Measurements from ENCODE around the gene ZNF831.

ZNF831 gene

DNA sequence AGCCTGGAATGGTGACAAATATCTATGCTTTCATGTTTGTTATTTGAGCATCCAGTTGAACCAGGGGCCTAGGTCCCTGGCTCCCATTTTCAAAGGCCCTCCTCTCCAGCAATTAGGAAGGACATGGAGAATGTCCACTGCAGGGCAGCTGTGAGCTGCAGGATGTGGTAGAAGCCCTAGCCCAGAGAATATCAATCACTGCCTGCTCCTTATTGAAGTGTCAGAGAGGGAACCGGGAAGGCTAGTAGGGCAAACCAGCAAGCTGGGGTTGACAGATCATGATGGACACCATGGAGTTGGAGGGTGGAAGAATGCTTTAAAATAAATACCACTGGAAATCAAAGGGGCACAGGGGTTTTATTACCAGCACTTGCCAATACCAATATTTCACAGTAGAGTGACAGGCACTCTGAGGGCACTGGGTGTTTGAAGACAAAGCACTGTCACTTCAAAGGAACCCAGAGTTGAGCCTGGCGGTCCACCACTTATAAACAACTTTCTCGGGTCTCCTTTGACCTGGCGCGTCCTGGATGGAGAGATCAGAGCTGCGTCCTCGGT, 47.7 kb downstream of the ZNF831 start:
- no peak for DNase-seq (ENCODE audit: low read depth in 4 of 4, low spot score in 1 of 4)

DNA sequence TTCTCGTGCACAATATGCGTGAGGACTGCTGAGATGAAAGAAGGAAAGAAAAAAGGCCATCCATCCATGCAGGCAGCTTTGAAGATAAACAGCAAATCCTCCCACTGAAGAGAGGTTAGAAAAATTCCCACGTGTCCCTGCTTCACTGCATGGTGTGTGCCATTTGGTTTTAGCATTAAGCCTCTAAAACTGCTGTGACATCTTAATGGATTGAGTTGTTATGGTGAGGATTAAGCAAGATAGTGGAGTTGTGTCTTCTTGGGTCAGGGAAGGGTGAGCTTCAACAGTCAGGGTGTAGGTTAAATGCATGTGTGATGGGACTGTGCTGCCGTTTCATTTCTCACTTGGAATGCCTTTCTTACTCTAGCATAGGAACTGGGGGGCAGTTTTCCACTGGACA, 50.5 kb downstream of the ZNF831 start:
- no peak for DNase-seq (ENCODE audit: low read depth in 4 of 4, low spot score in 1 of 4)

- DNase-seq (ENCODE audit: low read depth in 4 of 4, low spot score in 1 of 4): no peak
Observed at GRCh38 chr20:59214606-59215547, 51.3 kb downstream of the ZNF831 start.

DNA sequence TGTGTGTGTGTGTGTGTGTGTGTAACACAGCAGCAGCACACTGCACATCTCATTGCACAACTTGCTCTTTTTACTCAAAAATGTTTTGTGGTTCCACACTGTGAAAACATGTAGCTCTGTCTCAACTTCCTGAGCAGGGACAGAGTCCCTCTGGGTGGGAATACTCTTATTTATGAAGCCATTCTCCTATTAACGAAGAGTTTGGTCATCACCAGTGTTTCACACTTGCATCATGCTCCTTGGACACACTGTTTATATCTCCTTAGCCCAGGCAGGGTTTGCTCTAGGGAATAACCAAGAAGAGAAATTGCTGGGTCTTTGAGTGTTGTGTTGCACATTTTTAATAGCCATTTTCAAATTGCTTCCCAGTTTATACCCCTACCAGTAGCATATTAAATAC, 53.6 kb downstream of the ZNF831 start:
- DNase-seq (ENCODE audit: low read depth in 4 of 4, low spot score in 1 of 4): no peak

GRCh38 chr20:59217794-59218280, 54.2 kb downstream of the ZNF831 start:
- DNase-seq (ENCODE audit: low read depth in 4 of 4, low spot score in 1 of 4): no peak

DNA sequence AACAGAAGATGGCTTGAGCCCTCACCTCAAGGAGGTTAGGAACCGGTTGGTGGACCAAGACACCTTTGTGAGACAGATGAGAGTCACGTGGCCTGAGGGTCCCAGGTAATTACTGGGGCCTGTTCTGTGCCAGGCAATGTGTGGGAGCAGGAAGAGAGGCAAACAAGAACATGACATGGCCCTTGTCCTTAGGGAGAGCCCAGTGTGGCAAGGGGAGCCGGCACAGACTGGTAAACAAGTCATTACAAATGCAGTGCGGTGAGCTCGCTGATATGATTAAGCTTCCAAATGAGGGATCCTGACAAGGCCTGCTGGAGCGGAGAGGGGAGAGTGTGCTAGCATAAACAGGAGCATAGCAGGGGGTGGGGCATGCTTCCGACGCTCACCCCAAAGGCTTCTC, 55.6 kb downstream of the ZNF831 start:
- DNase-seq (ENCODE audit: low read depth in 4 of 4, low spot score in 1 of 4): no peak

DNA sequence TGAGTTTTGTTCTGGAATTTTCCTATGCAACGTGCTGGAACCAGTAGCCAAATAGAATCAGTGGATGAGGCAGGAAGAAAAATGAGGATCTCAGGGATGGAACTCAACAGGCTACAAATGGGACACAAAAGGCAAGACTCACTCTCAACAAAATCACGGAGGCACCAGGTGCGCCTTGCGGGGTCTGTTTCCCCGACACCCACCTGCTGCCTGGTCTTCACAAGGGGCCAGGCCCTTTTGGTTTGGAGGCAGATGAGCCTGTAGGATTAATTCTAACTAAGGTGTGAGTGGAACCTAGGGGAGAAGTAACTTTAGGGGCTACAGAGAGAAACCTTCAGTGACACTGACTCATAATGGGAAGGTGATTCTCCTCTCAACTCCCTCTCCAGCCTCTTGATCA, 56.5 kb downstream of the ZNF831 start:
- DNase-seq (ENCODE audit: low read depth in 4 of 4, low spot score in 1 of 4): no peak

DNA sequence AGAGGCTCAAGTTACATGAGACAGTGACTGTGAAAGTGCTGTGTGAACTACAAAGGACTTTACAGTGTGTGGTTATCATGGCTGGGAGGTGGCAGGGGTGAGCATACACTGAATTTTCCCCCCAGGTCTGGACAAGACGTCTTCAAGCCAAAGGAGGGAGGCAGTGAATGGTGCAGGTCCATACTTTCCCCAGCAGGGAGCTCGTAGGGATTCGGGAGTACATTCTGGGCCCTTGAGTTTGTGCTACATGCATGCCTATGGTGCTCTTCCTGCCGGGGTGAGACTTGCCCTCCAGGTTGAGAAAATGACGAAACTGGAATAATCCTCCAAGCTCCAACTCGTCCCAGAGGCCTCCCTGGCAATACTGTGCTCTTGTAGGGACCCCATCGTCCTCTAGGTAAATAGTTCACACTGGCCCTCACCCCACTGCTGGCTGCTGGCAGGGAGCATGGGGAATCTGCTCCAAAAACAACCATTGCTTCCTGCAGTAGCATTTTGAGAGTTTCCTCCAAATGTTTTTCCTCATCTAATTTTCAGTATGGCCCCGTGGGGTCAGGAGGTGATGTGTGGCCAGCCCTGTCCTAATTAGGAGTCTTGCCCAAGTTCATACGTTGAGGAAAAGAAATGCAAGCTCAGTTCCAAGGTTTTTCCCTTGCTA, 57.6 kb downstream of the ZNF831 start:
- no peak for DNase-seq (ENCODE audit: low read depth in 4 of 4, low spot score in 1 of 4)

DNA sequence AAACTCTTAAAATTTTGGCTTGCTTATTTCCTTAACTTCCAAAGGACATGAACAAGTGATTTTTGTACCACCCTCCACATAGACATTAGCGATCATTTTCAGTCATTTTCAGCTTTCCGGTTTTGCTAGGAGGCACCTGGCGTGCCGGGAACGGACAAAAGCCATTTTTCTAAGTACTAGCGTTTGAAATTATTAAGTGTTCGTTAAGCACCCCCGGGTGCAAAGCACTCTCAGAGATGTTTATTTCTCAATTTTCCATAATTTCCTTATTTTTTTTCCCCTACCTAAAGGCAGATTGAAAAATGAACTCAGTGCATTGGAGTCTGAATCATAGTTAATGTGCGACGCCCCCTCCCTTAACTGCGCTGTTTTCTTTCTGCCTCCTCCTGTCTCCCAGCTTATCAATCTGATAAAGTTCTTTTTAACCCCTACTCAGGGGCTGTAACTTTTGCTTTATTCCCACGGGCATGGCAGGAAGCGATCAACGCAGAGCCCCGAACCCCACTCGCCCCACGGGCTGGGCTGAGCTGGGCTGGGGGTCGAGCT, 58.2 kb downstream of the ZNF831 start:
- DNase-seq (ENCODE audit: low read depth in 4 of 4, low spot score in 1 of 4): no peak

DNA sequence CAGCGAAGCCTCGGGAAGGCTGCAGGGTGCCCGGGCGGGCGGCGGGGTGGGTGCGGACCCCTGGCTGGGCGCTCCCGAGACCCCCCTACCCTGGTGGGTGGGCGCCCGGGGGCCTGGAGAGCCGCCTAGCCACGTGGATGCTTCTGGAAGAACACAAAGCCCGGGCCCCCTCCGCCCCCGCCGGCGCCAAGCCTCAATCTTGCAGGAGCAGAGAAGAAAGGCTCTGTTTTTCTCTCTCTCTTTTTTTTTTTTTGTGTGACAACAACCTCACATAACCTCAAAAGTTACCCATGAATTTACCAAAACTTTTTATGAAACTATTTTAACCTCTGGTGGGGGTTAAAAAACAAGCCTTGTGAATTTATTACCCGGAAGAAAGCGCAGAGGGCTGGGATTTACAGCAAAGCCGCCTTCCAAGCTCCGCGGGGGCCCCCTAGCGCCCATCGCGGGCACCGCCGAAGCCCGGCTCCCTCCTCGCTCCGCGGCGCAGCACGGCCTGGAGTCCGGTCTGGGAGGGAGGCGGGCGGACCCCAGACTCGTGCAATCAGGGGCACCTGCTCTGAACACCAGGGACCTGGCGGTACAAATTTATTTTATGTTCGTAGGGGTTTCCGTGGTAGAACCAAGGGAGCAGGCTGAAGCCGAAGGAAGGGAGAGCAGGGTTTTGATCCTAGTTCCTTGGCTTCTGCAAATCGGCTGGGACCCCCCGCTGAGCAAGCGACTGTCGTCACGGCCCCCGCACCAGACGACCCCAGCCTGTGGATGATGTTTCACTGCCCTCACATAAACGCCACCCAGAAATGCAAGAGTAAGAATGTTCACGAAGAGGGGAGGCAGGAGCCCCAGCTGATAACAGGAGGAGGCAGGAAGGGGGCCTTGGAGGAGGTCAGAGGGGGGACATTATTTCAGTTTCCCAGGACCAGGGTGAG, 58.9 kb downstream of the ZNF831 start:
- DNase-seq (ENCODE audit: low read depth in 4 of 4, low spot score in 1 of 4): peak; percentile 60 to 78 (median 74)

- DNase-seq (ENCODE audit: low read depth in 4 of 4, low spot score in 1 of 4): no peak
Observed at GRCh38 chr20:59223182-59223601, 59.6 kb downstream of the ZNF831 start.

DNA sequence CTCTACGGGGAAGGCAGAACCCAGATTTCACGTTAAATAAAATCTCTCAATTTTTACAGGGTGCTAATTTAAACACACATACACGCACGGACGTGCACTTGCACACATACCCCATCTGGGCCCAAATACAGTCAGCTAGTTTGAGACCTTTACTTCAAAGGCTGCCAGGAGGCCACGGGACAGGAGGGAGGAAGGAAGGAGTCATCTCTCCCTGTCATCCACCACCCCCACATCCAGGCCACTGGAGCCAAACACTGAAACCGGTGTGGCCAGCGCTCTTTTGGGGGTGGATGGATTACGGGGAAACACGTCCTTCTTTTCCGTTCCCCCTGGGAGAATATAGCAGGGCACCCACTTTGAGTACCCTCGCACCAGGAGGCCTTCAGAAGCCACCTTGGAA, 60.1 kb downstream of the ZNF831 start:
- no peak for DNase-seq (ENCODE audit: low read depth in 4 of 4, low spot score in 1 of 4)

GRCh38 chr20:59224236-59224635, 60.6 kb downstream of the ZNF831 start:
- no peak for DNase-seq (ENCODE audit: low read depth in 4 of 4, low spot score in 1 of 4)

GRCh38 chr20:59230385-59230784, 66.8 kb downstream of the ZNF831 start:
- no peak for DNase-seq (ENCODE audit: low read depth in 4 of 4, low spot score in 1 of 4)

DNA sequence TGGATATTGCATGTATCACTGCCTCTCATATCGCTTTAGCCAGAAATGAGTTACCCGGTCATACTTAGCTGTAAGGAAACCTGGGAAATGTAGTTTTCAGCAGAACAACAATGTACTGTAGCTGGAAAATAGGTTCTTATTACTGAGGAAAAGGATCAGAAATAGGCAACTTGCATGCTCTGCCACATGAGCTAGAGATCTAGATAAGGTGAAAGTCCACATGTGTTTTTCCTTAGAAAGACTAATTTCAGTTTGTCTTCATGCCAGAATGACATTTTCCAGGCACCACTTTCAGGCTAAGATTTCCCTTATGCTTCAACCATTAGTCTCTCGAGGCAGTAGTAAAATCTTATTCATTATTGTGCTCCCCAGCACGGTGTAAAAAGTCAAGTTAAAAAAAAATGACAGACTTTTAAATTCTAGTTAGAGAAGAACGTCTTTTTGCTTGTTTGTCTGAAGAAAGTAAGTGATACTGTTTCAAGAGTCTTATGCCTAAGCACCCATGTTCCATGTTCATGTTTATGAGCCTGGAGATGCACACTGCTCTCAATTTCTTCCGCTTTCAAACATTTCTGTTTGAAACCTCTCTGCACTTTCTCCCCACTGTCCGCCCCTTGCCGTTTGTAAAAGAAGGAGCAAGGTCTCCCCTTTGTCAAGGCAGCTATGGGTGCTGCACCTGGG, 67.6 kb downstream of the ZNF831 start:
- DNase-seq (ENCODE audit: low read depth in 4 of 4, low spot score in 1 of 4): no peak

DNA sequence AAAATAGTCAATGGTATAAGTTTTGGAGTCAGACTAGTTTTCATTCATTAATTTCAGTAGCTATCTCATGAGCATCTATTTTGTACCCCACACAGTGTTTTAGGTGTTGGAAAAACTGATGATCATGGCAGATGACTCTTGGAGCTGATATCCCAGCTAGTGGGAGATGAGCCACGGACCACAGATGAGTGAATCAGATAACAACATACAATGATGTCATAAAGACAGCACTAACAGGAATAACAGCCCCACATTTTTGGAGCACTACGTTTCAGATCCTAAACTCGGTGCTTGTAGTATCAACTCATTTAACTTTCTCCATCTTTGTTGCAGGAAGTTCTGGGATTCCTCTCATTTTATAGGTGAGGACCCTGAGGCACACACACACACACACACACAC, 69.0 kb downstream of the ZNF831 start:
- no peak for DNase-seq (ENCODE audit: low read depth in 4 of 4, low spot score in 1 of 4)

- no peak for DNase-seq (ENCODE audit: low read depth in 4 of 4, low spot score in 1 of 4)
Observed at GRCh38 chr20:59235226-59235625, 71.6 kb downstream of the ZNF831 start.

DNA sequence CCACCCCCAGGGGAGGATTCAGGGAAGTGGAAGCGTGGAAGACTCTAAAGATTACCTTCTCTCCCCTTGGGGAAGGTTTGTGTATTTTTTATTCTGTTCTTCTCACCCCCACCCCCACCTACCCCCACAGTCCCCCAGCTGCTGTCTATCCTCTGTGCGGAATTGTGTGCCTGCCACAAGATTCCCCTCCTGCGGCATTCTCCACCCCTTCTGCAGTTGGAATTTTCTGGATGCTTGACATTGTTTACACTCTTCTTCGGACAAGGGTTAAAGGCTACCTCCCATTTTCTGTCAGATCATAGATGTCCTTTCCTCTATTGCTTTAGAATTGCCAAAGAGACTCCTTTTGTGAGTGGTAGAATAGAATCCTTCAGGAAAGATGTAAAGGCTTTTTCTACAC, 76.4 kb downstream of the ZNF831 start:
- DNase-seq (ENCODE audit: low read depth in 4 of 4, low spot score in 1 of 4): no peak

DNA sequence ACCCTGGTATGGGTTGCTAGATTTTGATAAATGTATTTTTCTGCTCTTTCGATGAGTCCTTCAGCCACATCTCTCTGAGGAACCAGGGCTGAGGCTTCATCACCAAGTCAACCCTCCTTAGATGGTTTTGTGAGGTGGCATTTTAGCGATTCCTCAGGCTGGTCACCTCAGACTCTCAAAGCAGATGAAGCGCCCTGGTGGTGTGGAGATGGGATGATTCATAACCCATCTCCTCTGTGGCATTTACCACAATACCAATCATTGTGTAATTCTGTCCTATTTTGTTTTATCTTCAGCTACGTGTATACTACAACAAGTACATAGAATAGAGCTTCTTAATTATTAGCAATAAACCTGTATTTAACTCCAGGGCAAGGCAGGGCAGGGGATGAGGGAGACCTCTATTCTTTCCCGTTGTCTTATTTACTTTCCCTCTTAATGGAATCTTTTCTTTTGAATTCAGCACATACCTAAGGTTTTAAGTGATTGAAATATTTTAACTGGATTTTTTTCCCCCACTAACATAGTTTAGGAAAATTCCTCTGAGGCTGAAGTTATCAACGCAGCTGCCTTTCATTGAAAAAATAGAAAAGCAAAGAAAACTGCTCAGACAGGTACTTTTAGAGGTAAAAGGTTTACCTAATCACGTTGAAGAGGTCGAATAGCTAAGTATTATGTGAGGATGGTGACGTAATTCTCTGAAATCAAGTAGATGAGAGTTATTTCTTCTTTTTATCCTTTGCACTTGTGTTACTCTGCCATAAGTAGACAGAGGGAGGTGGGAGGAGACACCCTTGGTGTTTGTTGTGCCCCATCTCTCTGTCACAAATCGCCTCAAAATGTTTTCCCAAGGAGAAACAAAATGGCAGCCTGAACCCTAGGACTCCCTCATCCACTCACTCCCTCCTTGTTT, 79.3 kb downstream of the ZNF831 start:
- no peak for DNase-seq (ENCODE audit: low read depth in 4 of 4, low spot score in 1 of 4)

Measured in stimulated activated CD4-positive, alpha-beta T cell treated with anti-CD3 and anti-CD28 coated beads, Interleukin-1b, Interleukin-23, amount 100 ng/mL, for 24 hours (primary cell).